Mucosa of gallbladder (tissue), 1 donor: ENCODE measurements around the gene LONP2. TPM values are rescaled to one million over a fixed set of nuclear protein-coding genes. Genes with fewer than 3 reads are reported as not detected.
"Not testable (repeated sequence)": the region's sequence is repeated elsewhere in the genome, so short reads cannot be mapped to it uniquely, and the experiment has no call there.

ENCODE experiments used
- DNase-seq: peaks from one replicate; pipeline ENCODE4 v3.0.0-alpha.2; 2020; ENCODE audit warnings: low spot score
- total RNA-seq: library from RNA; stranded (reverse); gene quantifications from one replicate; pipeline ENCODE4 v1.2.1, GENCODE V29; 2021
- donor health status: DM: no; HTN: no; CAD: no.

LONP2 gene
- total RNA-seq, 1 donor from 2014 or later, result 104 TPM

DNA sequence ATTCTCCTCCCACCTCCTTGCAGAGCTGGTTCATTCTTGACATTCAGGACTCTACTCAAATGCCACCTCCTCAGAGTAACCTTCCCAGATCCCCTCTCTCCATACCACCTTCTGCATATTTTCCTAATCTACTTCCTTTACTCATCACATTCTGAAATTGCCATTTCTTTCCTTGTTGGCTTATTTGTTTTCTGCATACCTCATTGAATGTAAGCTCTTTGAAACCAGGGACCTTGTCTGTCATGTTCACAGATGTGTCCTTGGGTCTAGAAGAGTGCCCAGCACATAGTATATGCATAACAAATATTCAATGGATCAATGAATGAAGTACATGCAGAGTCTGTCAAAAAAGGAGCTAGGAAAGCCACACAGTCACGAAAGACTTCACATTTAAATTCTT lies 7.8 kb upstream of the LONP2 start:
- DNase-seq, result no peak

DNA sequence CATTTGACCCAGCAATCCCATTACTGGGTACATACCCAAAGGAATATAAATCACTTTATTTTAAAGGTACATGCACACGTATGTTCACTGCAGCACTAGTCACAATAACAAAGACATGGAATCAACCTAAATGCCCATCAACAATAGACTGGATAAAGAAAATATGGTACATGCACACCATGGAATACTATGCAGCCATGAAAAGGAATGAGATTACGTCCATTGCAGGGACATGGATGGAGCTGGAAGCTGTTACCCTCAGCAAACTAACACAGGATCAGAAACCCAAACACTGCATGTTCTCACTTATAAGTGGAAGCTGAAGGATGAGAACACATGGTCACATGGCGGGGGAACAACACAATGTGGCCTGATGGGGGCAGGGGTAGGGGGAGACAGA lies 4.0 kb upstream of the LONP2 start:
- DNase-seq, result not testable (repeated sequence)

DNA sequence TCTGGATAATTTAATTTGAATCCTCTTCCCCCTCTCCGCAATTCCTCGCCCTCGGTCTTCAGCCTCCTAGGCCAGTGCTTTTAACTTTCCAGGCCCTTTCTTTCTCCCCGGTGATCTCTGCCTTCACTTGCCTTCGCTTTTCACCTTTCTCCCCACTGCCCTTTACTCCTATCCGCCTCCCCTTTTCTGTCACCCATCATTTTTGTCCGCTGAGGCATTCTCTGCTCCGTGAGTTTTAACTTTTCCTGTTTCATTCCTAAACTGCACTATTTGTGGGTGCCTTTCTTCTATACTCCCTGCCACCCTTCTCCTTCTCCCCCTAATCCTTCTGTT lies 729 bp downstream of the LONP2 start:
- no peak for DNase-seq

DNA sequence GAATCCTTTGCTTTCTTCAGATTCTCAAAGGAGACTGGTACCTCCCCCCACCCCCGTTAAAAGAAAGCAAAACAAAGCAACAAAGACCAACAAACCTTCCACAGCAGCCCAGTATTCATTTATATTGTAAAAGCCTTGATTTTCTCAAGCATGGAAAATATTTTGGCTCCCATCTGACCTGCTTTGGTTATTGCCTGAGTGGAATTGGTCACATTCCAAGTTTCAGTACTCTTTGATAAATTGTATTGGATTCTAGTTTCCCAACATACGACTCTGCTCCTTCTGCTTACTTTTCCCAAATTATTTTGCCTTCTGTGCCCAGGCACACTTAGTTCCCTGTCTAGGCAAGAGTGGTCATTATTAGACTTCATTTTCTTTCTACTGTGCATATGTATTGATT lies 2.0 kb downstream of the LONP2 start:
- no peak for DNase-seq

DNA sequence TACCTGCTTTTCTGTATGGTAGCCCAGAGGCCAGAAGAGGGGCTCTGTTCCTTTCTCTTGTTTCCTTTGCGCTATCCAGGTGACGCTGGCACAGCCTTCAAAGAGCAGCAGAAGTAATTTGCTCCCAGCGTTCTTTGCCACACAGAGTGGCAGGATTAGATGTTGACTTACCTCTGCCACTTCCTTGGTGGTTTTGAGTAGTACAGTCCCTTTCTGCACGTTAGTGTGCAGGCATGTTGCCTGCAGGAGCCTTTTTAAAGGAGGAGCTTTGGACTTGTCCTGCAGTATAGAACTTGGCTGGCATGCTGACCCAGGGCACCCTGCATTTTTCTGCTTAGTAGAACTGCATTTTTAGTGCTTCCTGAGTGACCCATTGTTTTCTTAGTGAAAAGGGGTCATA lies 3.2 kb downstream of the LONP2 start, which contains the start of gene ABCC11:
ABCC11 (minus strand) TSS at position 229 of the 400 bp plus-strand sequence. CDS start 15,618 bp downstream, outside the sequence.
- DNase-seq, result no peak

DNA sequence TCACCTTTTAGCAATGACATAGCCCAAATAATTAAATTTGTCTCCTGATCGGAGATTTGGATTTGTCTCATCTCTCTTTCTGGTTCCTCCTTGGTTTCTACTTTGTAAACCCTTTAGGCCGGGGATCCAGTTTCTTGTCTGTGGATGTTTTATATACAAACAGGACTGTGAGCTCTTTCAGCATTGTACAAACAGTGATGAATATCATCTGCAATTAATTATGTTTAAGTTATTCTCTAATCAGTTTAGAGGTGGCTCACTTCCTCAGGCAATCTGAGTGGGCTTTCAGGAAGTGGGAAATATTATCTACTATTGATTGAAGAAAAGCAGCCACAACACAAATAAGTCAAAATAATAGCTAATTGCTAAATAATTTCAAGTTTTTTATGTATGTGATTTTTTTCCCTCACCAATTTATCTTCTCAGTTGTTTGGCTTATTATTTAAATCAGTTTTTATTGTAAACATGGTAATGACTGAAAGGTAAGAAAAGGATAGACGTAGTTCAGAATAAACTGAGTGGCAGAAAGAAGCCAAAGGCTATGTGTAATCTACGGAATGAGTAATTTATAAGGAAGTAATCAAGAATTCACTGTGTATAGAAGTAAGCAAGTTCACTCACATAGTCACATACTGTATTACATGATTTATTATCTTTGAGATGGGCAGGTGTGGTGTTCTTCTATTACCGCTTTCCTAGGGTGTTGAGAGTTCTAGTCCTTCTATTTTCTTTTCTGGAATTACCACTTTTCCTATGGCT lies 6.6 kb downstream of the LONP2 start:
- no peak for DNase-seq

DNA sequence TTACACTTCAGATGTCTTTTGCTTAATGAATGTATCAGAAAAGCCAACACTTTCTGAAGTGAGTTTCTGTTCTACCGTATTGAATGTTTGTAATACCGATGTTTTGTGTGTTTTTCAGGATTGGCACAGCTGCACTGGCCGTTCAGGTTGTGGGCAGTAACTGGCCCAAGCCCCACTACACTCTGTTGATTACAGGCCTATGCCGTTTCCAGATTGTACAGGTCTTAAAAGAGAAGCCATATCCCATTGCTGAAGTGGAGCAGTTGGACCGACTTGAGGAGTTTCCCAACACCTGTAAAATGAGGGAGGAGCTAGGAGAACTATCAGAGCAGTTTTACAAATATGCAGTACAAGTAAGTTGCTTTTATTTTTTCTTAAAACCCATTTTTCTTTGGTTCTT lies 7.9 kb downstream of the LONP2 start:
- no peak for DNase-seq

DNA sequence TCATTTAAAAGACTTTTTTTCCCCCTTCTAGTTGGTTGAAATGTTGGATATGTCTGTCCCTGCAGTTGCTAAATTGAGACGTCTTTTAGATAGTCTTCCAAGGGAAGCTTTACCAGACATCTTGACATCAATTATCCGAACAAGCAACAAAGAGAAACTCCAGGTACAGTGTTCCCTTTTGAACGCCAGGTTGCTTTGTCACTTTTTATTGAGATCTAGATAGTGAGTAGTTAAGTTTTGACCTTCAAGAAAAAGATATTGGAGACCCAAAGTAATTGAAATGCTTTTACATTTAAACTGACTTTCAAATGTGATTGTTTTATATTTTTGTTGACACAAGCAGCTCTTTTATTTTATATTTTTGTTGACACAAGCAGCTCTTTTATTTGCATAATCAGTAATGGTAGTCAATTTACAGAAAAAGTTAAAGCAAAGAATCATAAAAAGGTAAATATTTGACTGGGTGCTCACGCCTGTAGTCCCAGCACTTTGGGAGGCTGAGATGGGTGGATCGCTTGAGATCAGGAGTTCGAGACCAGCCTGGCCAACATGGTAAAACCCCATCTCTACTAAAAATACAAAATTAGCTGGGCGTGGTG lies 12.6 kb downstream of the LONP2 start:
- DNase-seq, result no peak

DNA sequence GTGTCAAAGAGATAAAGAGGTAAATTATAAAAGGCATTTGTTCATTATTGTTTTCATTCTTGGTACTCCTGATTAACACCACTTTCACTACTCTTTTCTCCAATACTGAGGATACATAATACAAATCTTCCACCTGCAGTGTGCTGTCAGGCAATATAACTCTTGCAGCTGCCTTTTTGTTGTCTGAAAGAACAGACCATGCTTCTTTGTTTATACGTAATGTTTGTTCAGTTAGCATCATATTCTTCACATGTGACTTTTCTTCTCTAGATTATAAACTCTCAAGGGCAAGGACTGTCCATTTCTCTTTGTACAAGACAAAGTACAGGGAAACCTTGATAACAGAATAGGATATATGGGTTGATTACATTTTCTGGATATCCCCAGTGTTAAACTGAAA lies 17.5 kb downstream of the LONP2 start:
- no peak for DNase-seq

DNA sequence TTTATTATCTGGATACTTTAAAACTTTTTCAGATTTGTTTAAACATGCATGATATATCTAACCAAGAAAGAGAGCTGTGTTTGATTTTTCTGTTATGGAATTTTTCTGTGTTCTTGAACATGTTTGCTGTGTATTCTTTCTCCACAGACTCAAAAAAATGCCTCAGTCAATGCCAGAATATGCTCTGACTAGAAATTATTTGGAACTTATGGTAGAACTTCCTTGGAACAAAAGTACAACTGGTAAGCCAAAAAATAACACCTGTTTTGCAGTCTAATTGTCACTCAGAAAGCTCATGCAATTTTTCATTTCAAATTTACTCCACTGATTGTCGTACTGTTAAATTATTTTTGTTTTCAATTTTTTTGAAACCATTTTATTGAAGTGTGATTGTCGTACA lies 18.5 kb downstream of the LONP2 start:
- no peak for DNase-seq

DNA sequence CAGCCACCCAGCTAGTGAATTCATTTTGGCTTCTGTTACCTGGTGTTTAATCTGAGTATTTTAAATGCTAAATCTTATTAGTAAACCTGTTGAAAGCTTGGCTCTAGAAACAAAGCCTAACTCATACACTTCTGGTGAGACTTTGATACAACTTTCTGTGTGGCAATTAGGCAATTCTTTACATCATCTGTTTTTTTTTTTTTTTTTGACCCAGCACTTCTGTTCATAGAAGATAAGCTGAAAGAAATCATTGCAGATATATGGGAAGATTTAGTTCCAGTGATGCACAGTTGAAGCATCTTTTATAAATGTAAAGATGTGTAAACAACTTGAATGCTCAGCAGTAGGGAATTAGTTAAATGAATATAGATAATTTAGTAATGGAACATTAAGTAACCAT lies 24.9 kb downstream of the LONP2 start:
- no peak for DNase-seq

DNA sequence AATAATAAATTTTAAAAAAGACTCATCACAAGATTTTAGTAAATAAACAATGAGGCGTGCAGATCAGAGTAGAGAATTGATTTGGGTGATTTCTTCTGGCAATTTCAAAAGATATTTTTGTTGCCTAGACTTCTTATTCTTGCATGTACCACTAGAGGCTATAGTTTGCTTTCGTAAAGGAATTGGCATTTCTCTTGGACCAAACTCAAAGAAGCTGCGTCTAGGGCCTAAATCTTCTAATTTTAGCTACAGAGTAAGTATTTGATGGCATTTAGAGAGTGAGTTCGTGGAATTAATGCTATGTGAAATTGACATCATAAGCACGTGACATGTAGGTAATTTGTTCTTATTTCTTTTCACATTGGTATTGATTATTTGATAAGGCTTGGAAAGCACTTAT lies 27.6 kb downstream of the LONP2 start:
- DNase-seq, result no peak

DNA sequence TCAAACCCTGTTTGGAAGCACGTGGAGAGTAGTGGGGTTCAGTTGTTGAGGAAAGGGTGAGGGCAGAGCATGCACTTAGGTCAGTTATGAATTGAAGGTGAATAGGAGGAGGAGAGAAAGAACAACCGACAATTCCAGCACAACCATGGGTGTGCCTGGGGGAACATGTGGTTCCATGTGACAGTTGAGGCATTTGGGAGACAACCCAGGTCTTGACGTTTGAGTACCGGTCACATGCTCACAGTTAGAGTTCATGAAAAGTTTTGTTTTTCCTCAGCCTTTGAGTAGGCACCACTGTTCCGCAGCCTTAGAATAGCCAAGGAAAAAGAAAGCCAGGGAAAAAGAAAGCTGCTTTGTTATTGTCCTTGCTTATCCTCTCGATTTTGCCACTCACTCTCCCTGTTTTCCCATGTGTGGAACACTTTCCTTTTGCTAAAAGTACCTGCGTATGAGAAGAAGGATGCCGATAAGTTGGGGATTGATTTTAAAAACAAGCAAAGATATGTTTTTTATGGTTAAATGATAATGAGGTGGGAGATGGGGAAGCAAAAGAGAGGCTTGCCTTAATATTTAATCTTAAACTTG lies 28.8 kb downstream of the LONP2 start:
- DNase-seq, result peak; percentile 30

DNA sequence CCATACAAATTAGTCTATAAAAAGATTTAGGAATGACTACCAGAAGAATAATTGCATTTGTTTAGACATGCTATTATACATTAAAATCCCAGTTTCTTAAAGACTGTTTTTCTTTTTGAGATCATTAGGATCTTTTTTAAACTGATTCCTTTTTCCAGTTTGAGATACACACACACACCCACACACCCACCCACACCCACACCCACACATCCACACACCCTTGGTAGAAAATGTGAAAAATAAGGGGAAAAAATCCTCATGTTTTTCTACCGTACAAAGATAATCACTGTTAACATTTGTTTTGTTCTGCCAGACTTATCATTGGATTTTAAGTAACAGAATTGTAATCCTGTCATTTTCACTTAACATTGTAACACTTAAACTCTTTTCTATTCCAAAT lies 30.4 kb downstream of the LONP2 start:
- no peak for DNase-seq

DNA sequence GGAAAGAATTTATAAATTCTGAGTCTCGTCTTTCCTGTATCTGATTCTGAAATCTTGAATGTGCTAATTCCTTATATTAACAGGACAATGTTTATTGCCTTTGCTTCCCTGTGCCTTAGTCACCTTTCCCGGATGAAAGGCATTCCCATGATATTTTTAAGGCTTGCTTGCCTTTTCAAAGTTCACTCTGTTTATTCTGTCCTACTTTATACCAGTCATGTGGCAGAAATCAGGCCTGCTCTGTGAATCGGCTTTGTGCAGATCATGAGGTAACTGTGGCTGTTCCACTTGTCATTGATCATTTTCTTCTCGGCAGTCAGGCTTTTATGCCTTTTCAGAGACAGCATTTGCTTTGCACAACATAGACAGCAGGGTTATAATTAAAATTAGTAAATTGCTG lies 32.0 kb downstream of the LONP2 start:
- peak; percentile 45 for DNase-seq

DNA sequence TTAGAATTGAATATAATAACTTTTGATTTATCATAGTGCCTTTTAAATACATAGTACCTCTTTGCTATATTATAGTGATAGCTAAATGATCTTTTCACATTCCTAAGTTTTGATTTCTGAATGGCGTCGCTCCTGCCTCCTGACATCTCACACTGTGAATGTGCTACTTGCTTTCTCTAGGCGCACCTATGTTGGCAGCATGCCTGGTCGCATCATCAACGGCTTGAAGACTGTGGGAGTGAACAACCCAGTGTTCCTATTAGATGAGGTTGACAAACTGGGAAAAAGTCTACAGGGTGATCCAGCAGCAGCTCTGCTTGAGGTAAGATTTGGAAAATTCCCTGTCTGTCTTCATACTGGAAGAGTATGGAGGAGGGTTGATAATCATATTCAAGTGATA lies 33.1 kb downstream of the LONP2 start:
- DNase-seq, result peak; percentile 70

DNA sequence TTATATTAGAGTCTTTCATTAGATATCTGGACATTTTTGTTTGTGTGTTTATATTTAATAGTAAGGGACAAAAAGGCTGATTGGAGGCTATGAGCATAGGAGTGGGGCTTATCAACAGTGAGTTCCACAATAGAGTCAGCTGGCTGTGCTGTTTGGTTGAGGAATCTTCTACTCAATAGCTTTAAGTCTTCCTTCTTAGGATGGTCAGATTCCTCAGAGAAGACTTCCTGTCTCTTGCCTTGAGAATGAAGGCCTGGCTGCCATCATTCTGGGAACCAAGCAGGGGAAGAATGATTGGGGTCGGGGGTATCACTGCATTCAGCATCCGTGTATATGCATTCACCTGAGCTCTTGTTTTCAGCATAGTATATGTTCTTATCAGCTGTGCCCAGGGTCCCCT lies 35.1 kb downstream of the LONP2 start:
- DNase-seq, result no peak

DNA sequence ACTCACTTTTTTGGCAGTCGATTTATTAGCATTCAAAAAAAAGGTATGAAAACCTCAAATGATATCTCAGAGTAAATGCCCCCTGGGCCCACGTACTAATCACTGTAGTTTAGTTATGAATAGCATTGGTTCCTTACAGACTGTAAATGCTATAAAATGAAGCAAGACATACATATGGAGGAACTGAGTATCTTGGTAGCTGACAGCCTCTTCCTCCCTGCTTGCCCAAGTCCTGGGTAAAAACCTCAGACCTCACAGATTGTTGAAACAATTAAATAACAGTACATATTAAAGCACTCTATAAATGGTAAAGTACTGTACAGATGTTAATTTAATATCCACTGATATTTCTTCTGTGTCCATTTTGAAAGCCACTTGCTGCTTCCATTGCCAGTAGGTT lies 36.4 kb downstream of the LONP2 start:
- no peak for DNase-seq

DNA sequence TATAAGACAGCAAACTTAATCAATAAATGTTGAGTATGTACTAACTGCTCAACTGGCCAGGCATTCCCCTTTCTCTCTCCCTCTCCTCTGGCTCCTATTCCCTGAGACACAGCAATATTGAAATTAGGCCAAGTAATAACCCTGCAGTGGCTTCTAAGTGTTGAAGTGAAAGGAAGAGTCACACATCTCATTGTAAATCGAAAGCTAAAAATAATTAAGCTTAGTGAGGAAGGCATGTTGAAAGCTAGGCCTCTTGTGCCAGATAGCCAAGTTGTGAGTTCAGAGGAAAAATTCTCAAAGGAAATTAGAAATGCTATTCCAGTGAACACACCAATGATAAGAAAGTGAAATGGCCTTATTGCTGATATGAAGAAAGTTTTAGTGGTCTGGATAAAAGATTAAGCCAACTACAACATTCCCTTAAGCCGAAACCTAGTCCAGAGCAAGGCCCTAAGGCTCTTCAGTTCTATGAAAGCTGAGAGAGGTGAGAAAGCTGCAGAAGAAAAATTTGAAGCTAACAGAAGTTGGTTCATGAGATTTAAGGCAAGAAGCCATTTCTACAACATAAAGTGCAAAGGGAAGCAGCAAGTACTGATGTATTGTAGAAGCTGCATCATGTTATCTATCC lies 38.6 kb downstream of the LONP2 start:
- DNase-seq, result no peak

DNA sequence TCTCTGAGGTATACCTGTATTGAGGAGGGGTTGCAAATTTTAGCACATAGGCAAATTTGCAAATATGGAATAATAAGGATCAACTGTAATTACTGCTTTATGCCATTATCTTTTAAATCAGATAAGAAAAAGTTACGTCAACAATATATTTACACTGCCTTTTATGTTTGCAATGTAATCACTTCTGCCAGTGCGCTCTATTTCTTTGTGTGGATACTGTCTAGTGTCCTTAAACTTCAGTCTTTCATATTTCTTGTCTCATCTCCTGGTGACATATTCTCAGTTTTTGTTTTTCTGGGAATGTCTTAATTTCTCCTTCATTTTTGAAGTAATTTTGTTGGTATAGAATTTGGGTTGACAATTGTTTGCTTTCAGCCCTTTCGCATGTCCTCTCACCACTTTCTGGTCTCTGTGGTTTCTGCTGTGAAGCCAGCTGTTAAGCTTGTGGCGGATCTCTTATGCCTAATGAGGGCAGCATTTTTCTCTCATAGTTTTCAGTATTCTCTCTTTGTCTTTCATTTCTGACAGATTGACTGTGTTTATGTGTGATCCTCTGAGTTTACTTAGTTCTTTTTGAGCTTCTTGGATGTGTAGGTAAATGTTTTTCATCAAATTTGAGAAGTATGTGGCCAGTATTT lies 40.8 kb downstream of the LONP2 start:
- DNase-seq, result no peak

DNA sequence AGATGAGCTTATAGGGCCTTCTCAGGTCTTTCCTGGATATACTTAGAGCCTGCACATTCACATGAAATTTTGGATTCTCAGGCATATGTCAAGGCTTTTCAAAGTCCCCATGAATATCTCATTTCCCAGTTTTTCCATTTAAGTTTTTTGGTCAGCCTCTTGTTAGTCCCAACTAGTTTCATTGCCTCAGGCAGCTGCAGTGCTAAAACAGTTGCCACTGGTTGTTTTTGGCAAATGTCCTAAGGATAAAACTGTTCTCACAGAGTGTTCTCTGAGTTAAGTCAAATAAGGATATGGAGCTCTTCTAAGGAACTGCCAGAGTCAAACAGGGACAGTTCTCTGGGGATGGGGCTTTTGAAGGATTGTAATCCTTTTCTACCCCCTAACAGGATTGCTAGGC lies 43.1 kb downstream of the LONP2 start:
- DNase-seq, result no peak

DNA sequence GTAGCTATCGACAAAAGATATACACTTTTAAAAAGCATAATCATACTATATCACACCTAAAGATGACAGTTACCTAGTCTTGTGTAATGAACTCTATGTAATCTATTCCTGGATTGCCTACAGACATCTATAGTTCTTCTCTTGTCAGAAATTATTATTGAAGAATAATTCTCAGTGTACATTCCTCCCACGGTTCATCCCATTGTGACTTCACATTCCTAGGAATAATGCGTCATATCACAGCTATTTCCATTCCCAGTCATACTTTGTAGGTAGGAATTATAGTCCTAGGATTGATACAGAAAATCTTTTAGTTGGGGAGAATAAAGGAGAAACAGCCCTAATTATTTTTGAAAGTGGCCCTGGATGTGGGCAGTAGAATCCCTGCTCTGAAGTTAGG lies 47.2 kb downstream of the LONP2 start:
- no peak for DNase-seq

DNA sequence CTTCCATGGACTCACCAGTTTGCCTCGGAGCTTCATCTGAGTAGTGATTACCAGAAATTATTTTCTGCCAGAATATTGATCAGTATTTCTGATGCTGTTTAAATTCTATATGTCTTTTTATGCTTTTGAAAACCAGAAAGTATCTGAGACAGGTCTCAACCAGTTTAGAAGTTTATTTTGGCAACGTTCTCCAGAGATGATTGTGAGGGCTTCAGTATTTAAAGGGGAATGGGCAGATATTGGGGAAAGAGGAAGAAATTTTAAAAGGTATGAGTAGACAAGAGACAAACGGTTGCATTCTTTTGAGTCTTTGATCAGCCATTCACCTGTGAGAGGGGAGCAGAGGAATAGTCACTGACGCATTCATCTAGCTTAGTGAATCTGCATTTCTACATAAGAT lies 47.7 kb downstream of the LONP2 start:
- no peak for DNase-seq
